ENCODE data around the gene ZBTB8A.
"Not testable (repeated sequence)": the region's sequence is repeated elsewhere in the genome, so short reads cannot be mapped to it uniquely, and the experiment has no call there.

The ZBTB8A gene

DNA sequence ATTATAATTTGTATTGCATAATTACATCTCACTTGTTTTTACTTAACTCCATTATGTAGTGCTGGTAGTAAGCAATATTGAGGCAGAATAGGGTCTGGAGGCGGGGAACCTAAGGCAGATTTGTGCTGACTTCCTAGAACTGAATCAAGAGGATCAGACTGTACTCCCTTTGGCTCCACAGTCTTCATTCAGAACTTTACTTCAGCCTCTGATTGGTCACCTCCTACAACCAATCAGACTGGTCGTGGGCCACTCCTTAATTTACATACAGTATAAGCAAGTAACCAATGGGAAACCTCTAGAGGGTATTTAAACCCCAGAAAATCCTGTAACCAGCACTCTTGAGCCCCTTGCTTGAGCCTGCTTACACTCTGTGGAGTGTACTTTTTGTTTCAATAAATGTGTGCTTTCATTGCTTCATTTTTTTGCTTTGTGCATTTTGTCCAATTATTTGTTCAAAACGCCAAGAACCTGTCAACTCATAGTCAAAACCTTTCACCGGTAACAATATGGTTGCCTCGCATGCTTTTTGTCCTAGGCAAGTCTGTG, 79.5 kb downstream of the ZBTB8A start:
- in situ Hi-C loops (cut with HindIII; ENCODE audit: low sequenced_read_pairs): no loop called here

DNA sequence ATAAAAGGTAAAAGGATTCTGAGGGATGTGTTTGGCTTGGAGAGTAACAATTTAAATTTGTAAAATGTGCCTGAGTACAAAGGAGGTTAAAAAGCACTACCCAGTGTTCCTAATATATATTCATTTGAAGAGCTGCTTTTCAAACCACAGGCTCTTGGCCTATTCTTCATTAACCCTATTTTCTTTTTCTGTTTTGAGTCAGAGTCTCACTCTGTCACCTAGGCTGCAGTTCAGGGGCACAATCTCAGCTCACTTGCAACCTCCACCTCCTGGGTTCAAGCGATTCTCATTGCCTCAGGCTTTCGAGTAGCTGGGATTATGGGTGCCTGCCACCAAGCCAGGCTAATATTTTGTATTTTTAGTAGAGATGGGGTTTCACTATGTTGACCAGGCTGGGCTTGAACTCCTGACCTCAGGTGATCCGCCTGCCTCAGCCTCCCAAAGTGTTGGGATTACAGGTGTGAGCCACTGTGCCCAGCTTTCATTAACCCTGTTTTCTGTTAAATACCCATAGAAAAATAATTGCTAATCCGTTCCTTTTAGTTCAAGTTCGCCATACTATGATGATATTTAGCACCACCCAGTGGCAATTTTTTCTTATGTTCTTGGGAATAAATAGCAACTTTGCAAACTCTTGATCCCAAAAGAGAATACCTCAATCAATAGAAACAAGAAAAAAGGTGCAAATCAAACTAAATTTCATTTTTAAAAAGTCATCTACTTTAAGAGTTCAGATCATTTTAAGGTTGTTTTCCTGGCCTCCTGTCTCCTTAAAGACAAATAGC, 80.7 kb downstream of the ZBTB8A start:
- in situ Hi-C loops (cut with HindIII; ENCODE audit: low sequenced_read_pairs): no loop called here

DNA sequence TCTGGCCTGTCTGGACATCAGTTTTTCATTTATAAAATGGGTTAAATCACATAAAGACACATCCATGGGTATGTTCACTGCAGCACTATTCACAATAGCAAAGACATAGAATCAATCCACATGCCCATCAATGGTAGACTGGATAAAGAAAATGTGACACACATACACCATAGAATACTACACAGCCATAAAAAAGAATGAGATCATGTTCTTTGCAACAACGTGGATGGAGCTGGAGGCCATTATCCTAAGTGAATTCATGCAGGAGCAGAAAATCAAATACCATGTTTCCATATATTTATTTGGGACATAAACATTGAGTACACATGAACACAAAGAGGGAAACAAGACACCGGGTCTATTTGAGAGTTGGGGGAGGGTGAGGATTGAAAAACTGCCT, 83.0 kb downstream of the ZBTB8A start:
- in situ Hi-C loops (cut with HindIII; ENCODE audit: low sequenced_read_pairs): no loop called here

DNA sequence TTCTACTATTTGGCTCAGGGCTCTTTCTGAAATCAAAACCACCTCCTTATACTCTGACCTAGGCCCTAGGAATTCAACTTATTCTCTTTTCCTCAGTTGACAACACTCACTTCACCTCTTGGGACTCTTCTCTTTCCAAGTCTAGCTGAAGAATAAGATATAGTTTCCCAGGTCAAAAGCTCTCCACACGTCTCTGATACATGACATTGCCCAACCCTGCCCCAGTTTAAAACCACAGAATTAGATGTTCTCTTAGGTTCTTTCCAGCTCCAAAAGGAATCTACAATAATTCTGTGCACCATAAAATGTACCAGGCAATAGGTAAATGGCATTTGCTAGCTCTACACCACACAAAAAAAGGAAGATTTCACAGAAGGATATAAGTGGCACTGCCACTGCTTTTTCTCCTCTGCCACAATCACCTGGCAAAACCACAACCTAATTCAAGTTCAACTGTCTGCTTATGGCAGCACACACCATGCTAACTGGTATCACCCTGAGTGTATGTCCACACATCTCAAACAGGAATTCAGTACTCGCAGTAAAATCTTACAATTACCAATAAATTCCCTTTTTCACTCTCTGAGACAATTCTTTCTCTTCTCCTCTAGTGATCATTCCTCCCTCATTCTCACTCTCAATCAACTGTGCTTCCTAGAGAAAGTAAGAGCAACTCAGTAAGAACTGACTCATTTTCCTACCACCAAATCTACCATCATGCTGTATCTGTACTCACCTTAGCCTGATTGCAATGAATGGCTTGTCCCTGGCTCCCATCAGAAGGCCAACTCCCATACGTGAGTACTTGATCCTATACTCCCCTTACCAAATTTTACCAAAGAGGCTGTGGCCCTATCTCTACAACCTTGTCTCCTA, 83.8 kb downstream of the ZBTB8A start:
- in situ Hi-C loops (cut with HindIII; ENCODE audit: low sequenced_read_pairs): no loop called here

DNA sequence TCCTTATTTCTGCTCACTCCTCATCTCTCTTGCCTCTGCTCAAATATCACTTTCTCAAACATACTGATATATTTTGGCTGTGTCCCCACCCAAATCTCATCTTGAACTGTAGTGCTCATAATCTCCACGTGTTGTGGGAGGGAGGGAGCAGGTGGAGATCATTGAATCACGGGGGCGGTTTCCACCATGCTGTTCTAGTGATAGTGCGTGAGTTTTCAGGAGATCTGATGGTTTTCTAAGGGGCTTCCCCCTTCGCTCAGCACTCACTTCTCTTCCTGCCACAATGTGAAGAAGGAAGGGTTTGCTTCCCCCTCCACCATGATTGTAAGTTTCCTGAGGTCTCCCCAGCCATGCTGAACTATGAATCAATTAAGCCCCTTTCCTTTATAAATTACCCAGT, 84.5 kb downstream of the ZBTB8A start:
- in situ Hi-C loops (cut with HindIII; ENCODE audit: low sequenced_read_pairs): no loop called here

DNA sequence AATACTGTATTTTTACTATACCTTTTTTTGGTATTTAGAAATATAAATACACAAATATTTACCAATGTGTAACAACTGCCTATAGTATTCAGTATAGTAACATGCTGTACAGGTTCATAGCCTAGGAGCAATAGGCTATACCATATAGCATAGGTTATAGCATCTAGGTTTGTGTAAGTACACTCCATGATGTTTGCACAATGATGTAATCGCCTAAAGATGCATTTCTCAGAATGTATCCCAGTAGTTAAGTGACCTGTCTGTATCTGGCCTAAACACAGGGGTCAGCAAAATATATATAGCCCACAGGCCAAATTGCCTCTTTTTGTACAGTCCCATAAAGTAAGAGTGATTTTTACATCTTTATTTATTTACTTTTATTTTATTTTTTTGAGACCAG, 86.9 kb downstream of the ZBTB8A start:
- in situ Hi-C loops (cut with HindIII; ENCODE audit: low sequenced_read_pairs): no loop called here

DNA sequence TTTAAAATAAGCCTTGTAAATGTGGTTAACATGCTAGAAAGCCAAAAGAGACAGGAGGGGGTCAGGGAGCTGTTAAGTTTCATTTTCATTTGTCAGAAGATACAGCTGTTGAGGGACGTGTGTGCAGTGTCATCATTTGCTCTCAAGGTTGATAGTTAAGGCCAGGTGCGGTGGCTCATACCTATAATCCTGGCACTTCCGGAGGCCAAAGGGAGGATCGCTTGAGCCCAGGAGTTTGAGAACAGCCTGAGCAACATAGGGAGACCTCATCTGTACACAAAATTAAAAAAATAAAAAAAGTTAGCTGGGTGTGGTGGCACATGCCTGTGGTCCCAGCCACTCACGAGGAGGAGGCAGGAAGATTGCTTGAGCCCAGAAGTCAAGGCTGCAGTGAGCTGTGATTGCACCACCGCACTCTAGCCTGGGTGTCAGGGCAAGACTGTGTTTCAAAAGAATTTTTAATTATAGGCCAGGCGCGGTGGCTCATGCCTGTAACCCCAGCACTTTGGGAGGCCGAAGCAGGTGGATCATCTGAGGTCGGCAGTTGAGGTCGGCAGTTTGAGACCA, 88.5 kb downstream of the ZBTB8A start:
- in situ Hi-C loops (cut with HindIII; ENCODE audit: low sequenced_read_pairs): no loop called here

DNA sequence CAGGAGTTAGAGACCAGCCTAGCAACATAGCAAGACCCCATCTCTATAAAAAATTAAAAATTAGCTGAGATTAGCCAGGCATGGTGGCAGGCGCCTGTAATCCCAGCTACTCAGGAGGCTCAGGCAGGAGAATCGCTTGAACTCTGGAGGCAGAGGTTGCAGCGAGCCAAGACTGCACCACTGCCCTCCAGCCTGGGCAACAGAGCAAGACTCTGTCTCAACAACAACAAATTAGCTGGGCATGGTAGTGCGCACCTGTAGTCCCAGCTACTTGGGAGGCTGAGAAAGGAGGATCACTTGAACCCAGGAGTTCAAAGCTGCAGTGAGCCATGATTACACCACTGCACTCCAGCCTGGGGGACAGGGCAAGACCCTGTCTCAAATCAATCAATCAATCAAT, 90.9 kb downstream of the ZBTB8A start:
- in situ Hi-C loops (cut with HindIII; ENCODE audit: low sequenced_read_pairs): not testable (repeated sequence)

DNA sequence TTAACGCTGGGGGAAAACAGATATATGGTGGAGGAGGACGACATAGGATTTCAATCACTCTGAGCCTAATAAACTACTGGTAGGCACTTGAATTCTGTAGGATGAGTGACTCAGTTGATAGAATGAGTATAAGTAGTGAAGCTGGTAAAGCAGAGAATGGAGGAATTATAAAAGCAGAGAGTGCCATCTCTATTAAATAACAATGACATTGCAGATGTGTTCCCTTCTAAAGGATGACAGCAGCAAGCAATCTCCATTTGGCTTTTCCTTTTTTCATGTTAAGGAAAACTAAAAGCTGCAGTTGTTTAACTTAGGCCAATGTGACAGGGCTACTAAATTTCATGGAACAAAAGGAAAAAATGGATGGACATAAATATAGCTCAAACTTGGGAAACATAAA, 93.6 kb downstream of the ZBTB8A start:
- in situ Hi-C loops (cut with HindIII; ENCODE audit: low sequenced_read_pairs): no loop called here

DNA sequence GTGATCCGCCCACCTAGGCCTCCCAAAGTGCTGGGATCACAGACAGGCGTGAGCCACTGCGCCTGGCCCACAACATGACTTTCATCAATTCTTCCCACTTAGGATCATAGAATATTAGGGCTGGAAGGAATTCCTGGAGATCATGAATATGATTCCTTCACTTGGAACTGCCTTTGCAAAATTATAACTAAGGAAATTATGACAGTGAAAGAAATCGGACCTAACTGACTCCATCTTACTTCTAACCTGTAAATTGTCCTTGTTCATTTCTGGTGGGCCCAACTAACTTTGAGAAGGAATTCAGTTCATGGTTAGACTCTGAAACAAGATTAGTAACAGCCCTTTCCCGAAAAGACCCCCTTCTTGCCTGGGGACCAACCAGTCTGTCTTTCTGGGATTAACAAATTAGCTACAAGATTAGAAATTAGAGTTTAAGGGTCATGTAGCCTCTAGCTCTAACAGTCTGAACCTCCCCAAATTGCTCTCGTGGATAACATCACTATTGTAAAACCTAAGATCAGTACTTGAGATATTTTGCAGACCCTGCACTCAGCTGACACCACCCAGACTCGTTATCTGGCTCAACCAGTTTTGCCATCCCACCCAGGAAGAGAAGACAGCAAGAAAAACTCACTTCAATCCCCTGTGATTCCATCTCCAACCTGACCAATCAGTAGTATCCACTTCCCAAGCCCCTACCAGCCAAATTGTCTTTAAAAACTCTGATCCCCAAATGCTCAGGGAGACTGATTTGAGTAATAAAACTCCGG, 96.5 kb downstream of the ZBTB8A start:
- in situ Hi-C loops (cut with HindIII; ENCODE audit: low sequenced_read_pairs): no loop called here

DNA sequence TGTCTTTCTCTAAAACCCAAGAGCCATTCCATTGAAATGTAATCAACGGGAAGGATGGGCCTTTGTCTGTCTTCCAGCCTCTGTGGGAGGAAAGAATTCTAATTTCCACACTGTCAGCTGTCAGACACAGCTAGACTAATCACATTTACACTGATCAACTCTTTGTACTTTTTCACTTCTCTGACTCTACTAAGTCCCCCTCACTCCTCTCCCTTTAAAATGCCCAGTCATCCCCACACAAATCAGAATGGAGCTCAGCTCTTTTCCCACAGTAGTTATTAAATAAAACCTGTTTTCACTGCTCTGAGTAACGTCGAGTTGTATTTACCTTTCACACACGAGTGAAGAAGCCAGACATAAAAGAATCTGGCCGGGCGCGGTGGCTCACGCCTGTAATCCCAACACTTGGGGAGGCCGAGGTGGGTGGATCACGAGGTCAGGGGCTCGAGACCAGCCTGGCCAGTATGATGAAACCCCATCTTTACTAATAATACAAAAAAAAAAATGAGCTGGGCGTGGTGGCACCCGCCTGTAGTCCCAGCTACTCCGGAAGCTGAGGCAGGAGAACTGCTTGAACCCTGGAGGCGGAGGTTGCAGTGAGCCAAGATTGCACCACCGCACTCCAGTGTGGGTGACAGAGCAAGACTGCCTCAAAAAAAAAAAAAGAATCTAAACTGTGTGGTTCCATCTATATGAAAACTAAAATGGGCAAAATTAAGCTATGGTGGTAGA, 97.9 kb downstream of the ZBTB8A start:
- in situ Hi-C loops (cut with HindIII; ENCODE audit: low sequenced_read_pairs): no loop called here

DNA sequence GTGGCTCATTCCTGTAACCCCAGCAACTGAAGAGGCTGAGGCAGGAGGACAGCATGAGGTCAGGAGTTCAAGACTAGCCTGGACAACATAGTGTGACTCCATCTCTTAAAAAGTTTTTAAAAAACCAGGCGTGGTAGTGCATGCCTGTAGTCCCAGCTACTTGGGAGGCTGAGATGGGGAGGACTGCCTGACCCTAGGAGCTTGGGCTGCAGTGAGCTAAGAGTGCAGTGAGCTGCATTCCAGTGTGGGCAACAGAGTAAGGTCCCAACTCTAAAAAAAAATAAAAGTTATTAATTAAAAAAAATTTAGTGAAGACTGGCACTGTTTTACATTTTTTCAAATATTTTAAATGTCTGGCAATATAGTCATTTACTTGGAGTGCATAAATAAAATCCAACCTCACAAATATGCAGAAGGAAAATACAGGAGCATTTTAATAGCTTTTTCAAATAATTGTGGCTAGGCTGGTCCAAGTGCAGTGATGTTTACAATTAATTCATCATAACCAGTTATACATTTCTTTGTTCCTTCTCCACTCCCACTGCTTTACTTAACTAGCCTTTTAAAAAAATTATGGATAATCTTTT, 100.4 kb downstream of the ZBTB8A start:
- in situ Hi-C loops (cut with HindIII; ENCODE audit: low sequenced_read_pairs): no loop called here

DNA sequence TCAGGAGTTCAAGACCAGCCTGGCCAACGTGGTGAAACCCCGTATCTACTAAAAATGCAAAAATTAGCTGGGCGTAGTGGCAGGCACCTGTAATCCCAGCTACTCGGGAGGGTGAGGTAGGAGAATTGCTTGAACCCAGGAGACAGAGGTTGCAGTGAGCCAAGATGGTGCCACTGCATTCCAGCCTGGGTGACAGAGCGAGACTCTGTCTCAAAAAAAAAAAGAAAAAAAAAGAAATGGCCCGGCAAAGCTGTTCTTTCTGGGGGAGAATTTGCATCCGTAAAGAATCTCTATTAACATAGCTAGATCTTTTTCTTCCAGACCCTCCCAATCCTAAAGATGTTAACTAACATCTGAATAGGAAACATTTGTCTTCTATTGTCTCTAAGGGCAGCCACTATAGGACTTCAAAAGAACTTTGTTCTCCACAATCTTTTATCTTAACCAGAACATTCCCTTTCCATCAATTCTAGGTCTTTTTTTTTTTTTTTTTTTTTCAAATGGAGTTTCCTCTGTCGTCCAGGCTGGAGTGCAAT, 103.1 kb downstream of the ZBTB8A start:
- in situ Hi-C loops (cut with HindIII; ENCODE audit: low sequenced_read_pairs): not testable (repeated sequence)

DNA sequence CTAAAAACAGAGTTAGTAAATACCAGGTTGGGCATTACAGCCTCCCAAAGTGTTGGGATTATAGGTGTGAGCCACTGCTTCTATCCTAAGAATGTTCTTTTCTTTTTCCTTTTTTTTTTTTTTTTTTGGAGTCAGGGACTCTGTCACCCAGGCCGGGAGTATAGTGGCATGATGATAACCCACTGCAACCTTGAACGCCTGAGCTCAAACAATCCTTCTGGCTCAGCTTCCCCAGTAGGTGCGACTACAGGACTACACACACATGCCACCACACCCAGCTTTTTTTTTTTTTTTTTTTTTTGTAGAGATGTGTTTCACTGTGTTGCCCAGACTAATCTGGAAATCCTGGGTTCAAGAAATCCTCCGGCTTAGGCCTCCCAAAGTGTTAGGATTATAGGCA, 105.2 kb downstream of the ZBTB8A start:
- in situ Hi-C loops (cut with HindIII; ENCODE audit: low sequenced_read_pairs): no loop called here

DNA sequence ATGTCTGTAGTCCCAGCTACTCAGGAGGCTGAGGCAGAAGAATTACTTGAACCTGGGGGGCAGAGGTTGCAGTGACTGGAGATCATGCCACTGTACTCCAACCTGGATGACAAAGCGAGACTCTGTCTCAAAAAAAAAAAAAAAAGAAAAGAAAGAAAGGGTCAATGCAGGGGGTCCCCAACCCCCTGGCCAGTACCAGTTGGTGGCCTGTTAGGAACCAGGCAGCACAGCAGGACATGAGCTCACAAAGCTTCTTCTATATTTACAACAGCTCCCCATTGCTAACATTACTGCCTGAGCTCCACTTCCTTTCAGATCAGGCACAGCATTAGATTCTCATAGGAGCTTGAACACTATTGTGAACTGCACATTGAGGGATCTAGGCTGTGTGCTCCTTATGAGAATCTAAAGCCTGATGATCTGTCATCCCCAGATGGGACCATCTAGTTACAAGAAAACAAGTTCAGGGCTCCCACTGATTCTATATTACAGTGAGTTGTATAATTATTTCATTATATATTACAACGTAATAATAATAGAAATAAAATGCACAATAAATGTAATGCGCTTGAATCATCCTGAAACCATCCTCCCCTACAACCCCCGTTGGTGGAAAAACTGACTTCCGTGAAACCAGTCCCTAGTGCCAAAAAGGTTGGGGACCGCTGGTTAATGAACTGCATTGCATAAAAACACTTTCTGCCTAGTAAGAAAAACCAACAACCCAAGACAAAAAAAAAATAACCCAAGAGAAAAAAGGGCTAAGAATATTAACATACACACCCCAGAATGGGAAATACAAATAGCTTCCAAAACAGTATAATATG, 108.3 kb downstream of the ZBTB8A start:
- in situ Hi-C loops (cut with HindIII; ENCODE audit: low sequenced_read_pairs): no loop called here

DNA sequence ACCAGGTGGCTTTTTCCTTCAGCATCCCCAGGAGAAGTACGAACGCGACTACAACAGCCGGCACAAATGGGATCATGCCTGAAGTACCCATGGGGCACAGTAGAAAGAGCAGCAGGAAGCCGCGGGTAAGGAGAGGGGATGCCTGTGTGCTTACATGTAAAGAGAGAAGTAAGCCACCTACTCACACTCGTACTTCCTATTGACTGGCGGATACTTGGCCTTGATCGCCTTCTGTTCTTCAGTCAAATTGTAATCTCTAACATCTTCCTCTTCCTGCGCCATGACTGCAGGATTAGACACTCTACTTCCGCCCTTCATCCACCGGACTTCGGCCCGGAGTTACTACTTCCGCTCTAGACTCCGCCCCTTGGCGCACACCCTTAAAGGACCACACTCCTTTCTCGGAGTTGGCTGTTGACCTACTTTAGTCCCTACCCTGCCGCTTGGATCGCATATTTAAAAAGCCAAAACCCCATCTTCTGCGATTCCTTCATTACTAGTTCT, 111.1 kb downstream of the ZBTB8A start, which contains the start of gene ZBTB8OS:
ZBTB8OS (minus strand) TSS at position 303 of the 504 bp plus-strand sequence; CDS start at position 282, 21 bp downstream.
- in situ Hi-C loops (cut with HindIII; ENCODE audit: low sequenced_read_pairs): no loop called here

DNA sequence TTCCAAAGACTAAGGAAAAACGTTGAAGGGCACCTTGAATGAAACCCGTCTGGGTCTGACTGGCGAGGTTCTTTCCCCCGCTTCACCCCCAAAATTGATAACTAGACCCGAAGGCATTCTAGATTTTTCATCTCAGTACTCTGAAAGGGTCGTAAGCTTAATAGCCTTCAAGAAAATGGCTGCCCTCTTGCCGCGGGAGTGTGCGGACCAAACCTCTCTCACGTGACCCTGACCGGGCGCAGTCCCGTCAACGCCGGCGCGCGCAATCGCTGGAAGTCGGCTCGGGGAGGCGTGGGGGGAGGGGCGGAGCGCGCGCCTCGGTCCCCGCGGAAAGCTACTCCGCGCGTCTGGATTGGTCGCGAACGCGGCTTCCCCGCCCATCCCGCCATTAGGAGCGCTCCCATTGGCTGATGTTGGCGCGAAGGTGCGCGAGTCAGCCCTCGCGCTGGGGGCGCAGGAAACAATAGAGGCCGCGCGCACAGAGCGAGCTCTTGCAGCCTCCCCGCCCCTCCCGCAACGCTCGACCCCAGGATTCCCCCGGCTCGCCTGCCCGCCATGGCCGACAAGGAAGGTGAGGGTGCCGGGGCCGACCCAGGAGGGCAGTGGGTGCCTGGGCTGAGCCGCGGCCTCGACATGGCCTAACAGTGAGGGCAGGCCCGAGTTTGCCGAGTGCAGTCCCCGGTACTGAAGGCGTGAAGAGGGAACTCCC, 111.7 kb downstream of the ZBTB8A start, which contains the start of gene RBBP4:
RBBP4 (plus strand) TSS at position 457 of the 709 bp plus-strand sequence; CDS start at position 556, 99 bp downstream.
- in situ Hi-C loops (cut with HindIII; ENCODE audit: low sequenced_read_pairs): no loop called here
